Fibroblast of villous mesenchyme (primary cell): Measurements from ENCODE around the gene PIM3. TPM values are rescaled to one million over a fixed set of nuclear protein-coding genes. Genes with fewer than 3 reads are reported as not detected.

Experiments used
- DNase-seq: peaks from one replicate; pipeline ENCODE4 v3.0.0-alpha.2; 2010; ENCODE audit warnings: low read depth
- H3K4me3 ChIP-seq: 2 replicates; pipeline ENCODE4 v1.5.1; 2011; ENCODE audit warnings: low read depth, mild to moderate bottlenecking, low read length
- total RNA-seq: library from RNA; depleted of rRNA; stranded (reverse); fragments of >200 nt; gene quantifications from 2 replicates; pipeline ENCODE4 v1.2.3, GENCODE V29; 2012
- TF ChIP-seq, protein P1 (sequence below): IDR thresholded peaks from 2 replicates; pipeline ENCODE4 v1.5.1; 2012; ENCODE audit warnings: low read depth, mild to moderate bottlenecking, low read length; ENCODE audit not compliant: insufficient read depth

Gene PIM3
- total RNA-seq, 1 donor, result 32.0 TPM

- no peak for DNase-seq
- TF ChIP-seq, protein P1, sequence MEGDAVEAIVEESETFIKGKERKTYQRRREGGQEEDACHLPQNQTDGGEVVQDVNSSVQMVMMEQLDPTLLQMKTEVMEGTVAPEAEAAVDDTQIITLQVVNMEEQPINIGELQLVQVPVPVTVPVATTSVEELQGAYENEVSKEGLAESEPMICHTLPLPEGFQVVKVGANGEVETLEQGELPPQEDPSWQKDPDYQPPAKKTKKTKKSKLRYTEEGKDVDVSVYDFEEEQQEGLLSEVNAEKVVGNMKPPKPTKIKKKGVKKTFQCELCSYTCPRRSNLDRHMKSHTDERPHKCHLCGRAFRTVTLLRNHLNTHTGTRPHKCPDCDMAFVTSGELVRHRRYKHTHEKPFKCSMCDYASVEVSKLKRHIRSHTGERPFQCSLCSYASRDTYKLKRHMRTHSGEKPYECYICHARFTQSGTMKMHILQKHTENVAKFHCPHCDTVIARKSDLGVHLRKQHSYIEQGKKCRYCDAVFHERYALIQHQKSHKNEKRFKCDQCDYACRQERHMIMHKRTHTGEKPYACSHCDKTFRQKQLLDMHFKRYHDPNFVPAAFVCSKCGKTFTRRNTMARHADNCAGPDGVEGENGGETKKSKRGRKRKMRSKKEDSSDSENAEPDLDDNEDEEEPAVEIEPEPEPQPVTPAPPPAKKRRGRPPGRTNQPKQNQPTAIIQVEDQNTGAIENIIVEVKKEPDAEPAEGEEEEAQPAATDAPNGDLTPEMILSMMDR, result no peak
- H3K4me3 ChIP-seq, result no peak overlapping the region
Measured at GRCh38 chr22:49998718-49999062, 38.1 kb downstream of the PIM3 start.

GRCh38 chr22:49999063-49999945 lies 38.7 kb downstream of the PIM3 start:
- DNase-seq, result no peak
- TF ChIP-seq, protein P1, result no peak
- peak overlapping the region; percentile 48 for H3K4me3 ChIP-seq

GRCh38 chr22:49999946-50000586 lies 39.5 kb downstream of the PIM3 start:
- DNase-seq, result no peak
- peak overlapping the region; percentile 15 for H3K4me3 ChIP-seq
- TF ChIP-seq, protein P1, result no peak

DNA sequence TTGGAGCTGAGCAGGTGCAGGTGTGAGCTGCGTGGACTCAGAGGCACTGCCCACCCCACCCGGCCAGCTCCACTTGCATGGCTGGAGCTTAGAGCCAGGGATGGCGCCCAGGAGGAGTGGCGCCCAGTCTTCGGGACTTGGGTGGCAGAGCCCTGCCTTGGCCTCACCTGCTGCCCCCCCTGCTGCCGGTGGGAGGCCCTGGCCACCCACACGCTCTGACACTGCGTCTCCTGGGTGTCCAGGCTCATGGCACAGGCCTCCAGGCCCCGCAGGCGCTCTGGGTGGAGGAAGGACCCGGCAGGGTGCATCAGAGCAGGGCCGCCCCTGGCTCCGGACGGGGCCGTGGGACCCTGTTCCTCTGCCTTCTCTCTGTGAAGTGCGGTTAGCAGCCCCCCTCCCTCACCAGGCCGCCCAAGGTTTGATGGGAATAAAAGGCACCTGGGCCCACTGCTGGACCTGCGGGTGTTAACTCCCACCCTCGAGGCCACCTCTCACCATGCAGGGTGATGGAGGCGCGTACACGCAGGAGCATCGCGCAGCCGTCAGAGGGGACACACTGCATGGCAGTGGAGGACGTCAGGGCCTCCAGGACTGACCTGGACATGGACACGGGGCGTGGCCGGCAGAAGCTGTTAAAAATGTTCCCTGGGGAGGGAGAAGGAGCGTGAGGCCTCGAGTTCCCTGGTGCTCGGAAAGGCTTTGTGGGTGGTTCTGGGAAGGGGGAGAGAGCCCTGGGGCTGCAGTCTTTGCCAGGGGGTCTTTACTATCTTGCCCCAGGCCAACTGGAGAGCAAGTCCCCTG lies 40.2 kb downstream of the PIM3 start:
- DNase-seq, result no peak
- TF ChIP-seq, protein P1, result no peak
- H3K4me3 ChIP-seq, result no peak overlapping the region

DNA sequence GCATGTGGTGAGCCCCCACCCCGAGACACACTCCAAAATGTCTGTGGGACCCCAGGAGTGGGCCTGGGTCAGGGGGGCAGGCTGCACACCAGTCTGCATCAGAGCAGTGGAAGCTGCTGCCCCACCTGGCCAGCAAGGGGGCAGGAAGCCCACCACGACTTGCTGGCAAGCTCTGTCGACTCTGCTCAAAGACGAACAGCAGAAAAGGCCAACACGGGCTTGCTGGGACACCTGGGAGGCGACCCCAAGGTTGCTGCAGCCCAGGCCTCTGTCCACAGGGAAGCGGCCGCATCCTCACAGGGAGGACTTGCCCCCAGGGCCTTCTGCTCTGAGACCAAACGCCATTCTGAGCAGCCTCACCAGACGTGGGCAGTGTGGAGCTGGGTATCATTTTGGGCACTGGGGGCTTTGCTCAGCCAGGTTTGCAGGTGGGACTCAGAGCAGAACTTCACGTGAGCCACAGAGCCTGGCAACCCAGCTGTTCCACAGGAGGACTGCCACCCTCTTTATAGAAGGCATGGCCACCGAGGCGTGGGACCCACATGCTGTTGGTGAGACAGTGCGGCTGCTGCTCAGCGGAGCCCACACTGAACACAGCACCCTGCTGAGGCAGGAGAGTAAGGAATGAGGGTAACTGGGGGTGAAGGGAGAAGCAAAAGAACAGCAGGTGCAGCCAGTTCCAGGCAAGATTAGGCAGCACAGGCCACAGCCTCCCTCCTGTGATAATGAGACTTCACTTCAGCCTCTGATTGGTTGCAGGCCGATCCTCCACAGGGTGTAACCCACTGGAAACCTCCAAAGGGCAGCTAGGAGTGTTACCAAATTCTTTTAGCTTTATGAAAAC lies 41.0 kb downstream of the PIM3 start:
- H3K4me3 ChIP-seq, result no peak overlapping the region
- no peak for DNase-seq
- TF ChIP-seq, protein P1, result no peak

DNA sequence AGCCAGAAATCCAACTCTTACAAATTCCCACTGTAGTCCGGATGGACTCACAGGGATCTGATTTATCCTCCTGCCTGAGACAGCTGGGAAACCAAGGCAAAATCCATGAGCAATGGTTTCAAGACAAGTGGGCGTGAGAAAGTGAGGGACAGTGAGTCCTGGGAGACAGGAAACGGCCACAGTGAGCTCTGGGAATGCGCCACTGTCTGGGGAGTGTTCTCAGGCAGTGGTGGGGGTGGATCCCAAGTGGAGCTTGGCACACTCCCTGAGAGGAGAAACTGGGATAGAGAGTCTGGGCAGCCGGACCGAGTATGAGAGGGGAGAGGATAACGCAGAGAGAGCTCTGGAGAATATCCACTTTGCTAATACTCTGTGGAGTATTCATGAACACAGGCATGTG lies 42.2 kb downstream of the PIM3 start:
- H3K4me3 ChIP-seq, result no peak overlapping the region
- peak; percentile 37 for DNase-seq
- TF ChIP-seq, protein P1, result no peak
